Measurements from ENCODE around the gene ANK3.

Gene ANK3

GRCh38 chr10:60236869-60237524, 152.7 kb downstream of the ANK3 start:
- H3K27ac ChIP-seq (ENCODE audit: low read depth, low read length), result no peak overlapping the region

DNA sequence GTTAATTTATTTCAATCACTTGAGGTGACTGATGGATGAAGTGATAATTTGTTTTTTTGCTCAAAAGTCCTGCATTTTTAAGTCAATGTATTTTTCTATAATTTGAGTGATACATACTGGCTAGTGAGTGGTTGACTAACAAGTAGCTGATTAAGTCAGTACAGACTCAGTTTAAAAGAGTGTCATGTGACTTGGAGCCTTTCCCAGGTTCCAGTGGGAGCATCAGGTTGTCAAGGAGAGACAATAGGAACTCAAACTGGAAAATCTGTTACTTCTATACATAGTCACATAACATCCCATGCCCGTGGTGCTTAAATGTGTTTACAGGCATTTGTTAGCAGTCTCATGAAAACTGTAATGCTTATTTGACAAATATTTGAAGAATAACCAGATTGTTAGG, 154.7 kb downstream of the ANK3 start:
- H4K12ac ChIP-seq (ENCODE audit: low read depth, low read length), result no peak overlapping the region
- H3K4ac ChIP-seq (ENCODE audit: low read depth, low read length), result no peak overlapping the region
- no peak overlapping the region for H3K27ac ChIP-seq (ENCODE audit: low read depth, low read length)
- H3K23ac ChIP-seq (ENCODE audit: low read length), result no peak overlapping the region
- H2BK12ac ChIP-seq (ENCODE audit: low read length), result no peak overlapping the region
- H3K4me2 ChIP-seq (ENCODE audit: low read length), result no peak overlapping the region
- no CpG with 5 or more reads among the region's 1 CpG for WGBS (ENCODE audit: extremely low coverage, insufficient coverage, insufficient read length)
- no peak overlapping the region for H4K91ac ChIP-seq (ENCODE audit: low read depth, low read length)
- H3K18ac ChIP-seq (ENCODE audit: low read length), result no peak overlapping the region
- H3K79me1 ChIP-seq (ENCODE audit: low read length), result no peaks in the 10 kb centered on the region
- no peak overlapping the region for H2BK5ac ChIP-seq (ENCODE audit: low read depth, low read length, poor library complexity)
- H3K4me3 ChIP-seq (ENCODE audit: low read depth, low read length), result no peak overlapping the region
- H4K8ac ChIP-seq (ENCODE audit: low read depth, low read length), result no peak overlapping the region
- H2AK5ac ChIP-seq (ENCODE audit: low read length), result no peak overlapping the region
- no peak overlapping the region for H2AFZ ChIP-seq (ENCODE audit: insufficient read depth, low read length, poor library complexity)
- H3K79me2 ChIP-seq (ENCODE audit: control insufficient read depth, insufficient read depth, low read length, poor library complexity), result no peaks in the 10 kb centered on the region
- H3K9ac ChIP-seq (ENCODE audit: low read length), result no peak overlapping the region
- no peak for DNase-seq
- no peaks in the 10 kb centered on the region for H3K4me1 ChIP-seq (ENCODE audit: control insufficient read depth in 1 of 2, insufficient read depth in 2 of 2, low read length in 2 of 2)
- H3K27me3 ChIP-seq (ENCODE audit: insufficient read depth, low read length), result no peaks in the 10 kb centered on the region
- no peaks in the 10 kb centered on the region for H3K9me3 ChIP-seq (ENCODE audit: insufficient read depth, low read depth, low read length)
- no peak overlapping the region for H3K14ac ChIP-seq (ENCODE audit: low read length)
- no peaks in the 10 kb centered on the region for H3K36me3 ChIP-seq (ENCODE audit: control insufficient read depth in 1 of 2, insufficient read depth in 2 of 2, low read length in 2 of 2)
- H2BK120ac ChIP-seq (ENCODE audit: insufficient read depth, low read length, poor library complexity), result no peak overlapping the region

More at GRCh38 chr10:60236869-60237524, 152.7 kb downstream of the ANK3 start:
- Histone ChIP-seq H3K79me1 (ENCODE audit: low read length) (no peaks in the 10 kb centered on the region), H3K9me3 (ENCODE audit: insufficient read depth, low read depth, low read length) (no peaks in the 10 kb centered on the region), H3K79me2 (ENCODE audit: control insufficient read depth, insufficient read depth, low read length, poor library complexity) (no peaks in the 10 kb centered on the region), H3K27me3 (ENCODE audit: insufficient read depth, low read length) (no peaks in the 10 kb centered on the region), H2BK5ac (ENCODE audit: low read depth, low read length, poor library complexity) (no peak overlapping the region), H3K4me1 (ENCODE audit: control insufficient read depth in 1 of 2, insufficient read depth in 2 of 2, low read length in 2 of 2) (no peaks in the 10 kb centered on the region), H3K18ac (ENCODE audit: low read length) (no peak overlapping the region), H3K4me3 (ENCODE audit: low read depth, low read length) (no peak overlapping the region), H3K4me2 (ENCODE audit: low read length) (no peak overlapping the region), H3K36me3 (ENCODE audit: control insufficient read depth in 1 of 2, insufficient read depth in 2 of 2, low read length in 2 of 2) (no peaks in the 10 kb centered on the region), H4K91ac (ENCODE audit: low read depth, low read length) (no peak overlapping the region), H3K23ac (ENCODE audit: low read length) (no peak overlapping the region), H4K12ac (ENCODE audit: low read depth, low read length) (no peak overlapping the region), H3K4ac (ENCODE audit: low read depth, low read length) (no peak overlapping the region), H3K9ac (ENCODE audit: low read length) (no peak overlapping the region), H2BK120ac (ENCODE audit: insufficient read depth, low read length, poor library complexity) (no peak overlapping the region), H3K14ac (ENCODE audit: low read length) (no peak overlapping the region), H2BK12ac (ENCODE audit: low read length) (no peak overlapping the region), H2AK5ac (ENCODE audit: low read length) (no peak overlapping the region), H2AFZ (ENCODE audit: insufficient read depth, low read length, poor library complexity) (no peak overlapping the region), H4K8ac (ENCODE audit: low read depth, low read length) (no peak overlapping the region)
- peak; percentile 36 to 63 for DNase-seq
- no CpG with 5 or more reads among the region's 9 CpGs for WGBS (ENCODE audit: extremely low coverage, insufficient coverage, insufficient read length)

- Histone ChIP-seq H3K4ac (ENCODE audit: low read depth, low read length) (no peak overlapping the region), H3K14ac (ENCODE audit: low read length) (no peak overlapping the region), H2AK5ac (ENCODE audit: low read length) (no peak overlapping the region), H3K27me3 (ENCODE audit: insufficient read depth, low read length) (no peaks in the 10 kb centered on the region), H3K9me3 (ENCODE audit: insufficient read depth, low read depth, low read length) (no peaks in the 10 kb centered on the region), H3K4me2 (ENCODE audit: low read length) (no peak overlapping the region), H3K4me3 (ENCODE audit: low read depth, low read length) (no peak overlapping the region), H3K79me1 (ENCODE audit: low read length) (no peaks in the 10 kb centered on the region), H3K79me2 (ENCODE audit: control insufficient read depth, insufficient read depth, low read length, poor library complexity) (no peaks in the 10 kb centered on the region), H4K8ac (ENCODE audit: low read depth, low read length) (no peak overlapping the region), H3K4me1 (ENCODE audit: control insufficient read depth in 1 of 2, insufficient read depth in 2 of 2, low read length in 2 of 2) (no peaks in the 10 kb centered on the region), H2AFZ (ENCODE audit: insufficient read depth, low read length, poor library complexity) (no peak overlapping the region), H2BK12ac (ENCODE audit: low read length) (no peak overlapping the region), H4K12ac (ENCODE audit: low read depth, low read length) (no peak overlapping the region), H3K36me3 (ENCODE audit: control insufficient read depth in 1 of 2, insufficient read depth in 2 of 2, low read length in 2 of 2) (no peaks in the 10 kb centered on the region), H4K91ac (ENCODE audit: low read depth, low read length) (no peak overlapping the region), H3K18ac (ENCODE audit: low read length) (no peak overlapping the region), H3K27ac (ENCODE audit: low read depth, low read length) (no peak overlapping the region), H3K9ac (ENCODE audit: low read length) (no peak overlapping the region), H2BK120ac (ENCODE audit: insufficient read depth, low read length, poor library complexity) (no peak overlapping the region), H2BK5ac (ENCODE audit: low read depth, low read length, poor library complexity) (no peak overlapping the region), H3K23ac (ENCODE audit: low read length) (no peak overlapping the region)
- WGBS (ENCODE audit: extremely low coverage, insufficient coverage, insufficient read length), result 100% methylated on average over 1 of the region's 4 CpGs
- no peak for DNase-seq
These were observed 155.1 kb downstream of the ANK3 start for GRCh38 chr10:60234551-60234950.

GRCh38 chr10:60230892-60231291, 158.8 kb downstream of the ANK3 start:
- Histone ChIP-seq H3K23ac (ENCODE audit: low read length) (no peak overlapping the region), H3K36me3 (ENCODE audit: control insufficient read depth in 1 of 2, insufficient read depth in 2 of 2, low read length in 2 of 2) (no peaks in the 10 kb centered on the region), H2BK12ac (ENCODE audit: low read length) (no peak overlapping the region), H3K4me2 (ENCODE audit: low read length) (no peak overlapping the region), H3K9ac (ENCODE audit: low read length) (no peak overlapping the region), H3K18ac (ENCODE audit: low read length) (no peak overlapping the region), H3K14ac (ENCODE audit: low read length) (no peak overlapping the region), H2BK120ac (ENCODE audit: insufficient read depth, low read length, poor library complexity) (no peak overlapping the region), H2AFZ (ENCODE audit: insufficient read depth, low read length, poor library complexity) (no peak overlapping the region), H3K9me3 (ENCODE audit: insufficient read depth, low read depth, low read length) (no peaks in the 10 kb centered on the region), H4K91ac (ENCODE audit: low read depth, low read length) (no peak overlapping the region), H2BK5ac (ENCODE audit: low read depth, low read length, poor library complexity) (no peak overlapping the region), H3K27ac (ENCODE audit: low read depth, low read length) (no peak overlapping the region), H3K4me3 (ENCODE audit: low read depth, low read length) (no peak overlapping the region), H3K4ac (ENCODE audit: low read depth, low read length) (no peak overlapping the region), H3K4me1 (ENCODE audit: control insufficient read depth in 1 of 2, insufficient read depth in 2 of 2, low read length in 2 of 2) (no peaks in the 10 kb centered on the region), H4K12ac (ENCODE audit: low read depth, low read length) (no peak overlapping the region), H4K8ac (ENCODE audit: low read depth, low read length) (no peak overlapping the region), H2AK5ac (ENCODE audit: low read length) (no peak overlapping the region), H3K27me3 (ENCODE audit: insufficient read depth, low read length) (no peaks in the 10 kb centered on the region), H3K79me2 (ENCODE audit: control insufficient read depth, insufficient read depth, low read length, poor library complexity) (no peaks in the 10 kb centered on the region), H3K79me1 (ENCODE audit: low read length) (no peaks in the 10 kb centered on the region)
- peak in 1 of 2 donors; percentile 31 for DNase-seq

Data from trophoblast cell (in vitro differentiated cells and primary cell).